Karpas-422 (cell line): Measurements from ENCODE around the gene CCSER2. TPM values are rescaled to one million over a fixed set of nuclear protein-coding genes. Genes with fewer than 3 reads are reported as not detected.

Experiments
- DNase-seq: peaks from one replicate; pipeline ENCODE4 v3.0.0-alpha.2; 2015
- H2AFZ ChIP-seq: fragments of 200-600 bp; sonication (generic); 2 replicates; pipeline ENCODE4 v1.6.1; 2014; ENCODE audit warnings: antibody characterized with exemption, low read length, mixed read lengths
- H3K27ac ChIP-seq: fragments of 200-600 bp; sonication (generic); 2 replicates; pipeline ENCODE4 v1.5.1; 2014; ENCODE audit warnings: mild to moderate bottlenecking, low read length, moderate library complexity
- H3K27me3 ChIP-seq: fragments of 200-600 bp; sonication (generic); 2 replicates; pipeline ENCODE4 v1.6.1; 2014; ENCODE audit warnings: low read length, mixed read lengths
- H3K36me3 ChIP-seq: fragments of 200-600 bp; sonication (generic); 2 replicates; pipeline ENCODE4 v1.6.1; 2014; ENCODE audit warnings: low read length, mixed read lengths; ENCODE audit not compliant: insufficient read depth
- H3K4me1 ChIP-seq: fragments of 200-600 bp; sonication (generic); 2 replicates; pipeline ENCODE4 v1.6.1; 2014; ENCODE audit warnings: mild to moderate bottlenecking, low read length, mixed read lengths
- H3K4me2 ChIP-seq: fragments of 200-600 bp; sonication (generic); 2 replicates; pipeline ENCODE4 v1.6.1; 2014; ENCODE audit warnings: low read length, low read depth, mild to moderate bottlenecking; ENCODE audit not compliant: poor library complexity, severe bottlenecking
- H3K4me3 ChIP-seq: fragments of 200-600 bp; sonication (generic); 2 replicates; pipeline ENCODE4 v1.5.1; 2014; ENCODE audit warnings: mild to moderate bottlenecking, antibody characterized with exemption, low read length, mixed read lengths
- H3K79me2 ChIP-seq: fragments of 200-600 bp; sonication (generic); 2 replicates; pipeline ENCODE4 v1.6.1; 2014; ENCODE audit warnings: mild to moderate bottlenecking, low read length, mixed read lengths
- H3K9ac ChIP-seq: fragments of 200-600 bp; sonication (generic); 2 replicates; pipeline ENCODE4 v1.6.0; 2014; ENCODE audit warnings: low read length
- H3K9me2 ChIP-seq: fragments of 200-600 bp; sonication (generic), shearing (Covaris generic); replicated peaks from 2 replicates; pipeline ENCODE4 v1.6.0; 2014; ENCODE audit warnings: mild to moderate bottlenecking, low read length, moderate library complexity; ENCODE audit not compliant: insufficient read depth
- H3K9me3 ChIP-seq: fragments of 300-700, 200-600 bp; sonication (generic); 2 replicates; pipeline ENCODE4 v1.6.1; 2014; ENCODE audit warnings: low read length, mixed read lengths
- H4K20me1 ChIP-seq: fragments of 200-600 bp; sonication (generic); 2 replicates; pipeline ENCODE4 v1.6.1; 2014; ENCODE audit warnings: mild to moderate bottlenecking, antibody characterized with exemption, low read length, low read depth; ENCODE audit not compliant: insufficient read depth
- total RNA-seq: library from RNA; depleted of rRNA; stranded (reverse); fragments of >200 nt; shearing (Covaris generic); gene quantifications from 2 replicates; pipeline ENCODE4 v1.2.3, GENCODE V29; 2014; ENCODE audit warnings: low replicate concordance

The CCSER2 gene
- total RNA-seq, 1 experiment from 2014 or later: 12.4 TPM

GRCh38 chr10:84456126-84456525 is 127.7 kb downstream of the CCSER2 start:
- Histone ChIP-seq H3K79me2 (no peaks in the 10 kb centered on the region), H3K36me3 (no peaks in the 10 kb centered on the region), H3K4me3 (no peak overlapping the region), H3K4me2 (no peak overlapping the region), H3K9me3 (no peaks in the 10 kb centered on the region), H3K9ac (no peak overlapping the region), H3K27ac (no peak overlapping the region), H3K4me1 (no peaks in the 10 kb centered on the region), H4K20me1 (no peaks in the 10 kb centered on the region), H3K9me2 (no peaks in the 10 kb centered on the region), H3K27me3 (no peaks in the 10 kb centered on the region), H2AFZ (no peak overlapping the region)
- no peak for DNase-seq

GRCh38 chr10:84460520-84460919 is 132.1 kb downstream of the CCSER2 start:
- Histone ChIP-seq H4K20me1 (no peaks in the 10 kb centered on the region), H3K4me2 (no peak overlapping the region), H3K9me2 (no peaks in the 10 kb centered on the region), H3K79me2 (no peaks in the 10 kb centered on the region), H3K9me3 (no peaks in the 10 kb centered on the region), H3K36me3 (no peaks in the 10 kb centered on the region), H2AFZ (no peak overlapping the region), H3K27ac (no peak overlapping the region), H3K4me3 (no peak overlapping the region), H3K4me1 (no peaks in the 10 kb centered on the region), H3K27me3 (no peaks in the 10 kb centered on the region), H3K9ac (no peak overlapping the region)
- DNase-seq: no peak

GRCh38 chr10:84469470-84469869 is 141.1 kb downstream of the CCSER2 start:
- Histone ChIP-seq H2AFZ (no peak overlapping the region), H3K27me3 (no peaks in the 10 kb centered on the region), H3K79me2 (no peaks in the 10 kb centered on the region), H3K36me3 (no peaks in the 10 kb centered on the region), H3K4me3 (no peak overlapping the region), H3K9ac (no peak overlapping the region), H3K4me2 (no peak overlapping the region), H3K9me3 (no peaks in the 10 kb centered on the region), H4K20me1 (no peaks in the 10 kb centered on the region), H3K4me1 (no peaks in the 10 kb centered on the region), H3K9me2 (no peaks in the 10 kb centered on the region), H3K27ac (no peak overlapping the region)
- DNase-seq: no peak

GRCh38 chr10:84473136-84473535 is 144.7 kb downstream of the CCSER2 start:
- H3K4me3 ChIP-seq: no peak overlapping the region
- H3K9me3 ChIP-seq: no peaks in the 10 kb centered on the region
- no peaks in the 10 kb centered on the region for H3K79me2 ChIP-seq
- no peaks in the 10 kb centered on the region for H3K27me3 ChIP-seq
- H3K9ac ChIP-seq: no peak overlapping the region
- no peaks in the 10 kb centered on the region for H4K20me1 ChIP-seq
- DNase-seq: no peak
- H2AFZ ChIP-seq: no peak overlapping the region
- no peaks in the 10 kb centered on the region for H3K4me1 ChIP-seq
- no peaks in the 10 kb centered on the region for H3K9me2 ChIP-seq
- H3K4me2 ChIP-seq: no peak overlapping the region
- no peak overlapping the region for H3K27ac ChIP-seq
- no peaks in the 10 kb centered on the region for H3K36me3 ChIP-seq

- no peaks in the 10 kb centered on the region for H3K9me2 ChIP-seq
- no peaks in the 10 kb centered on the region for H3K36me3 ChIP-seq
- no peak for DNase-seq
- H3K4me3 ChIP-seq: no peak overlapping the region
- no peak overlapping the region for H3K27ac ChIP-seq
- H3K27me3 ChIP-seq: no peaks in the 10 kb centered on the region
- H3K9ac ChIP-seq: no peak overlapping the region
- no peaks in the 10 kb centered on the region for H3K4me1 ChIP-seq
- no peaks in the 10 kb centered on the region for H3K79me2 ChIP-seq
- H4K20me1 ChIP-seq: no peaks in the 10 kb centered on the region
- H2AFZ ChIP-seq: no peak overlapping the region
- H3K4me2 ChIP-seq: no peak overlapping the region
- no peaks in the 10 kb centered on the region for H3K9me3 ChIP-seq
Measured at GRCh38 chr10:84477398-84478128, 149.2 kb downstream of the CCSER2 start.

- H3K4me1 ChIP-seq: no peaks in the 10 kb centered on the region
- H3K4me2 ChIP-seq: no peak overlapping the region
- H3K4me3 ChIP-seq: no peak overlapping the region
- no peaks in the 10 kb centered on the region for H3K9me3 ChIP-seq
- no peak overlapping the region for H3K9ac ChIP-seq
- H3K9me2 ChIP-seq: no peaks in the 10 kb centered on the region
- no peaks in the 10 kb centered on the region for H3K36me3 ChIP-seq
- H3K79me2 ChIP-seq: no peaks in the 10 kb centered on the region
- H3K27me3 ChIP-seq: no peaks in the 10 kb centered on the region
- H4K20me1 ChIP-seq: no peaks in the 10 kb centered on the region
- DNase-seq: no peak
- no peak overlapping the region for H3K27ac ChIP-seq
- no peak overlapping the region for H2AFZ ChIP-seq
Measured at GRCh38 chr10:84478151-84478550, 149.8 kb downstream of the CCSER2 start.

- H3K4me2 ChIP-seq: no peak overlapping the region
- H2AFZ ChIP-seq: no peak overlapping the region
- H3K27ac ChIP-seq: no peak overlapping the region
- no peak overlapping the region for H3K9ac ChIP-seq
- H3K36me3 ChIP-seq: no peaks in the 10 kb centered on the region
- H3K79me2 ChIP-seq: no peaks in the 10 kb centered on the region
- no peak for DNase-seq
- H3K4me3 ChIP-seq: no peak overlapping the region
- H4K20me1 ChIP-seq: no peaks in the 10 kb centered on the region
- no peaks in the 10 kb centered on the region for H3K9me2 ChIP-seq
- no peaks in the 10 kb centered on the region for H3K9me3 ChIP-seq
- no peaks in the 10 kb centered on the region for H3K4me1 ChIP-seq
- H3K27me3 ChIP-seq: no peaks in the 10 kb centered on the region
Measured at GRCh38 chr10:84478679-84479078, 150.3 kb downstream of the CCSER2 start.

GRCh38 chr10:84484541-84484940 is 156.2 kb downstream of the CCSER2 start:
- Histone ChIP-seq H3K27ac (no peak overlapping the region), H3K79me2 (no peaks in the 10 kb centered on the region), H3K27me3 (no peaks in the 10 kb centered on the region), H3K4me3 (no peak overlapping the region), H3K4me1 (no peaks in the 10 kb centered on the region), H3K9ac (no peak overlapping the region), H4K20me1 (no peaks in the 10 kb centered on the region), H3K9me2 (no peaks in the 10 kb centered on the region), H3K36me3 (no peaks in the 10 kb centered on the region), H3K9me3 (no peaks in the 10 kb centered on the region), H2AFZ (no peak overlapping the region), H3K4me2 (no peak overlapping the region)
- DNase-seq: no peak
